Activated CD4-positive, alpha-beta memory T cell treated with anti-CD3 and anti-CD28 coated beads for 36 hours (primary cell): ENCODE measurements around the gene TSPAN33. TPM values are rescaled to one million over a fixed set of nuclear protein-coding genes. Genes with fewer than 3 reads are reported as not detected.
"Not testable (repeated sequence)": the region's sequence is repeated elsewhere in the genome, so short reads cannot be mapped to it uniquely, and the experiment has no call there.

Experiments used
- CTCF ChIA-PET: fragments of 350-600 bp; sonication (Branson Sonifier 250); formaldehyde crosslinking; loops from one replicate; lab custom pipeline; 2021; ENCODE audit warnings: antibody characterized with exemption, inconsistent platforms; lab: Charles Lee
- POLR2A ChIA-PET: fragments of 350-600 bp; sonication (Branson Sonifier 250); formaldehyde crosslinking; loops from one replicate; lab custom pipeline; 2021; ENCODE audit warnings: antibody characterized with exemption; lab: Charles Lee
- DNase-seq: peaks from one replicate; pipeline ENCODE4 v3.0.0-alpha.2; 2020
- H3K27ac Mint-ChIP-seq: one replicate; pipeline ENCODE4 v1.8.0; 2021; ENCODE audit warnings: mixed read lengths
- H3K27me3 Mint-ChIP-seq: one replicate; pipeline ENCODE4 v1.8.0; 2021; ENCODE audit warnings: mixed read lengths
- H3K36me3 Mint-ChIP-seq: one replicate; pipeline ENCODE4 v1.8.0; 2021; ENCODE audit warnings: mixed read lengths
- H3K4me1 Mint-ChIP-seq: one replicate; pipeline ENCODE4 v1.8.0; 2021; ENCODE audit warnings: low read depth, mixed read lengths
- H3K4me3 Mint-ChIP-seq: one replicate; pipeline ENCODE4 v1.8.0; 2021; ENCODE audit warnings: mild to moderate bottlenecking, mixed read lengths
- H3K9me3 Mint-ChIP-seq: one replicate; pipeline ENCODE4 v1.8.0; 2021; ENCODE audit warnings: mixed read lengths
- intact Hi-C: fragments of 100-400 bp; cut with micrococcal nuclease; formaldehyde crosslinking; loops from one replicate; pipeline ENCODE4 v1.15.1; 2023
- total RNA-seq, 2 experiments: library from RNA; stranded (reverse); gene quantifications; one replicate each; pipeline ENCODE4 v1.2.3, GENCODE V29; 2021

Gene TSPAN33
- total RNA-seq, 2 experiments from 2014 or later: 3.3 to 4.1 TPM

GRCh38 chr7:129216101-129216715 is 71.7 kb downstream of the TSPAN33 start:
- CTCF ChIA-PET: interaction anchor here (2.5 kb wide), 1 partner anchor 56 kb away, joined by 10 read pairs; no protein-coding TSS in a partner anchor
- intact Hi-C loops: not testable (repeated sequence)

GRCh38 chr7:129216821-129217416 is 72.4 kb downstream of the TSPAN33 start:
- H3K36me3 Mint-ChIP-seq, H3K4me1 Mint-ChIP-seq, H3K27me3 Mint-ChIP-seq, H3K9me3 Mint-ChIP-seq, H3K4me3 Mint-ChIP-seq, H3K27ac Mint-ChIP-seq, DNase-seq, intact Hi-C loops: not testable (repeated sequence)
- ChIA-PET POLR2A (interaction anchor here (0.6 kb wide), 1 partner anchor 563 kb away, joined by 5 read pairs; no protein-coding TSS in a partner anchor), CTCF (interaction anchor here (1.4 to 12.2 kb wide), 15 partner anchors 9 to 427 kb away, joined by 3 to 318 read pairs (median 24); no protein-coding TSS in a partner anchor)

More at GRCh38 chr7:129216101-129216715, 71.7 kb downstream of the TSPAN33 start:
- DNase-seq, H3K27me3 Mint-ChIP-seq, H3K27ac Mint-ChIP-seq, H3K36me3 Mint-ChIP-seq, H3K4me3 Mint-ChIP-seq, POLR2A ChIA-PET, H3K4me1 Mint-ChIP-seq, H3K9me3 Mint-ChIP-seq: not testable (repeated sequence)

GRCh38 chr7:129218514-129219062 is 74.1 kb downstream of the TSPAN33 start:
- POLR2A ChIA-PET: interaction anchor here (0.7 kb wide), 1 partner anchor 54 kb away, joined by 3 read pairs; no protein-coding TSS in a partner anchor
- Mint-ChIP-seq H3K27ac (no peak overlapping the region), H3K4me1 (peaks cover 9% of the 10 kb centered on the region), H3K4me3 (no peak overlapping the region), H3K27me3 (peaks cover 3% of the 10 kb centered on the region), H3K9me3 (no peaks in the 10 kb centered on the region), H3K36me3 (no peaks in the 10 kb centered on the region)
- intact Hi-C loops: loop anchor here (1.0 kb wide), 2 partner anchors 53 to 80 kb away; no protein-coding TSS in a partner anchor
- CTCF ChIA-PET: interaction anchor here (0.6 to 12.2 kb wide), 60 partner anchors 11 to 607 kb away, joined by 3 to 318 read pairs (median 4); partner anchors contain the start of gene STRIP2
- DNase-seq: peak; percentile 85

GRCh38 chr7:129219166-129219565 is 74.7 kb downstream of the TSPAN33 start:
- CTCF ChIA-PET: interaction anchor here (0.6 to 12.2 kb wide), 47 partner anchors 11 to 606 kb away, joined by 3 to 318 read pairs (median 5); partner anchors contain the start of gene STRIP2
- POLR2A ChIA-PET, intact Hi-C loops, DNase-seq, H3K27me3 Mint-ChIP-seq, H3K4me3 Mint-ChIP-seq, H3K27ac Mint-ChIP-seq, H3K36me3 Mint-ChIP-seq, H3K9me3 Mint-ChIP-seq: not testable (repeated sequence)
- H3K4me1 Mint-ChIP-seq: peaks cover 11% of the 10 kb centered on the region

Other genes starting within 250 kb of the TSPAN33 start
- under 1 TPM; 0.05 to 0.12 TPM for gene KCP, start 234.0 kb upstream of the TSPAN33 start, total RNA-seq
- gene IRF5, start 206.8 kb upstream of the TSPAN33 start, total RNA-seq: 10 to 100 TPM; 21.7 to 22.9 TPM
- gene TNPO3, start 89.6 kb upstream of the TSPAN33 start, total RNA-seq: 10 to 100 TPM; 53.4 to 54.5 TPM
- under 1 TPM; 0.12 to 0.21 TPM for gene SMO, start 43.9 kb downstream of the TSPAN33 start, total RNA-seq
- 10 to 100 TPM; 16.4 to 17.1 TPM for gene AHCYL2, start 80.3 kb downstream of the TSPAN33 start, total RNA-seq